GM19324 (cell line): ENCODE measurements around the gene TRIM9.
A peak's percentile ranks its signal among the peaks of the same experiment; 100 is the strongest.
"Not testable (repeated sequence)": the region's sequence is repeated elsewhere in the genome, so short reads cannot be mapped to it uniquely, and the experiment has no call there.

Experiments
- ATAC-seq: cut with Tn5 transposase; IDR thresholded peaks from one replicate; pipeline ENCODE4 v1.9.1; 2021; ENCODE audit warnings: mild to moderate bottlenecking, moderate library complexity; ENCODE audit not compliant: unreplicated experiment, low FRiP score

Gene TRIM9

DNA sequence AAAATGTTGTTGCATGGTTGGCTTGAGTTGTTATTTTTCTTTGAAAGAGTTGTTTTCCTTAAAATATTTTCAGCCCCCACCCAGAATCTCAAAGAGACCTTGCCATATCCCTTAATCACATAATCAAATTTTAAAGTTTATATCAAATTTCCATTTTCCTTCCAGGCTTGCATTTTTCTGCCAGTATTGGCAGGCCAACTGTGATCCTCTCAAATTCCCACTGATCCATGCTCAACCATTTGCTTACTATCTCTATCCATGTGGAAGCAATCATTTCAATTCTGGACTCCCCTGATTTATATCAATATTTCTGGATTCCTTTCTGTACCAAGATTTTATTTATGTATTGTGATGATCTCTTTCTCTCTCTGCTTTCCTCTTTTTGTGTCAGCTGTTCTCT, 86.5 kb downstream of the TRIM9 start:
- ATAC-seq, result no peak

DNA sequence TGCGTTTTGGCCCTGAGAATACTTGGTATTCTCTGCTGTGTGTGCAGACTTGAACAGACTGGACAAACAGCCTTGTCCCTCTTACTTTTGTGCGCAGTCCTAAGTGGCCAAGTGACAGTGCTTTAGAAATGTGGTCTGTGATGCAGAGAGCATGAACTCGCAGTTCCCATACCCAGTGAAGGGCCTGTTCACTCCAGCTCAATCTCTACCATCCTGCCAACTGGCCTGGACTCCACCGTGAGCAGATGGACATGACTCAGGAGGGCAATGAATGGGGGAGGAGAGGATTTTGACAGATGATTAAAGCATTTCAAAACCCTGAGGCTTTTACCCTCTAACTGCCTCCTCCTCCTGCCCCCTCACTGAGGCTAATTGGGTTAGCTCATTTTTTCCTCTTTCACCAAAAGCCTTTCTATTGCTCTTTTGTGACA, 88.1 kb downstream of the TRIM9 start:
- no peak for ATAC-seq

DNA sequence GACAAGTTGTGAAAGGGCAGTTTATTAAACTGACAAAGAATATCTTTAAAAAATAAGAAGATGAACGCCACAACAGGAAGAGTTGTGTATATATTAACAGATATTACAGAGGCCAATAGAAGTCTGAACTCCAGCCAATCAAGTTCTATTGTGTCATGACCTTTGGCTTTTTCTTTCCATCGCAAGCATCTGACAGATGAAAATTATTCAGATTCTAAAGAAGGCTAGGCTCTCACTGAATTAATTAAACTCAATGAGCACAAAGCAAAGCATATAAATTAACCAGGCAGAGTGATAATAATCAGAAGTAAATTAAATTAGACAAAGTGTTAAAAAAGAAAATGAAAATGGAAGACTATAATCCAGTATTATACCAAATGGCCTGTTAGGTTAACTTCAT, 88.6 kb downstream of the TRIM9 start:
- ATAC-seq, result no peak

DNA sequence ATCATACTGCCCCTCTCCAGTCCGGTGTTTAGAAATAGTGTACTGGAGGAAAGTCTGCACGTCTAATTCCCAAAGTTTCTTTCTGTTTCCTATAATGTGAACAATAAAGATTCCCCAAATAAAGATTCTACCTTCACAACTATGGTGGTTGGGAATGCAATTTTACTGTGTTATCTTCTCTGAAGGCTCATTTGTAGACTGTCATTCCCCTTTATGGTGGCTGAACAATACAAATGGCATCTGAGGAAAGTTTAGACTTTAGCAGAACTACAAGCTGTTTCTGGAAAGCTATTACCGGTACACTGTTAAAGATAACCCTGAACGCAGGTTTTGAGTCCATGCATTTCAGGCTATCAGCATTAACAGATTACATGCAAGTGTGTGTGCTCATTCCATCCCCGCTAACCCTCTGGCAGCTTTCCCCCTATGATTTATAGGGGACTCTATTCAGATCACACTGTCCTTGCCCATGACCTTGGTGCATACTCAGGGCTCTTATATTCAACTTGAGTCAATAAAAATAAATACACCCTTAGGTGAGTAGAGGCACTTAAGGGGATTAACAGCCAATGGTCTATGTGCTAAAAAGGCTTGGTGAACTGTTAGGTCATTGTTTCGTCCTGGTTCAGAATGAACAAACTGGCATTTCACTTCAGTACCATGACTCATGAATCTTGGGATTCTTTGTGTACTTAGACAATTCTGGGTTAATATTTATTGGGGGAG, 89.9 kb downstream of the TRIM9 start:
- no peak for ATAC-seq

DNA sequence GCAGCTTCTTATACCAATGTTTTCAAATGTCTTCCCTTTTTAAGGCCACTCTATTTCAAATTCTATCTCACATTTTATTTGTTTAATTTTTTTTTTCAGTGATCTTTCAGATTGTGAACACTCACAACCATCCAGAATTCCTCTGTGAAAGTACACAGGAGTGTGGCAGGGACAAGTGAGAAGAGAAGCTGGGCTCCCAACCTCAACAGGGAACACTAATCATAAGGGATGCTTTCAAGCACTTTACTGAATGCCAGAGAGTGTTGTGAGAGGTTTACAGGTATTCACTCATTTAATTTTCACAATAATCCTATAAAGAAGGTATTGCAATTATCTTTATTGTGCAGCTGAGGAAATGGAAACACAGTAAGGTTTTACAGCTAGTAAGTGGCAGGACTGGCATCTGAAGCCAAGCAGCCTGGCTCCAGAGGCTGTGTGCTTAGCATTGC, 90.5 kb downstream of the TRIM9 start:
- no peak for ATAC-seq

DNA sequence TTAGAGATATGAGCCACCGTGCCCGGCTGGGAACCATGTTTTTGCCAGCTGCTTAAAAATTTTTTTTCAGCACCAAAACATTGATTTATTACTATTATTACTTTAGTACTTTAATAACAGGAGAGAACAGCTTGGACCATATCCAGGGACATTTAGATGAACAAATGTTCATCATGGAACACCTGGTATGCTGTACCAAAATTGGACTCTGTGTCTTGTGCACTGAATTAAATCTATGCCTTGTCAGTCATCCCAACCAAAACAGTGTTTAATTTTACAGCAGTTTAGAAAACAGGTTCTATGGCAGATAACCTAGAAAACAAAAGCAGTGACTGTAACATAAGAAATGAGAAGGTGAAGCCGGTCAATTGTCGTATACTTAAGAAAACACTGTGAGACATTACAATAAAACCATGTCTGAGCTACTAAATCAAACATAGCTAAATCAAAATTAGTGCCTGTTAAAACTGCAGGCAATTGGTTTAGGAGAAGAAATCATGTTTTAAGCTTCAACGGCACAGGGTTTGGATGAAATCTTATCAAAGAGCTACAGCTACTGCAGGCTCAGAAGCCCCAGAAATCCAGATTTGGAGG, 92.4 kb downstream of the TRIM9 start:
- ATAC-seq, result no peak

DNA sequence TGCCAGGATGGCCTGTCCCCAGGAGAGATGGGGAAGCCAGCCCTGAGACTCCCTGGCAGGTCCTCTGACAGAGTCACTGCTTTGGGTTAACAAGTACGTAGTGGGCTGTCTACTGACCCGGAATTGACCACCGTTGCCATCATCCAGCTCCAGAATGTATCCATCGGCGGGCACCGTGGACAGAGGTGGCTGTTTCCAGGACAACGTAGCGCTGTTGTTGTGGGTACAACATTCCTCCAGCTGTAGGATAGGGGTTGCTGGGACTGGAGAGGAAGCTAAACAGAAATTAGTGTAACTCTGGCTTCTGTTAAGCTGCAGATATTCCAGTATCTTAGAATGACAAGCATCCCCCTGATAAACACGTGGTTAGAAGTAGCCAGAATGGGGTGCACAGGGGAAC, 94.3 kb downstream of the TRIM9 start:
- ATAC-seq, result no peak

DNA sequence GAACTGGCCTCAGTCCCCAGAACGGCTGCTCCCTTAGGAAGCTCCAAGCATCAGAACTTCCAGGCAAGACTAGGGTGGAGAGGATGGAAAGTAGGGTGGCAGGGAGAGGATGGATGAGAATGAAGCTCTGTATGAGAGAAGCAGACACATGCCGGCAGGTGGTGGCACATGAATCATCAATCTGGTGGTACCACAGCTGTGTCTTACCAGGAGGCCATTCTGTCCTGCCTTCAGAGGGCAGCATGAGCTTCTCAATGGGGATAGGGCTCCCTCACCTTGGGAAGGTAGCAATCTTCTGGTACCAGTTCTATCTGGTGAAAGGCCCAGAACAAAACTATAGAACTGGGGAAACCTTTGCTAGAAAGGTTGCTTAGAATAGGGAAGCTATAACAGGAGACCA, 95.2 kb downstream of the TRIM9 start:
- no peak for ATAC-seq

DNA sequence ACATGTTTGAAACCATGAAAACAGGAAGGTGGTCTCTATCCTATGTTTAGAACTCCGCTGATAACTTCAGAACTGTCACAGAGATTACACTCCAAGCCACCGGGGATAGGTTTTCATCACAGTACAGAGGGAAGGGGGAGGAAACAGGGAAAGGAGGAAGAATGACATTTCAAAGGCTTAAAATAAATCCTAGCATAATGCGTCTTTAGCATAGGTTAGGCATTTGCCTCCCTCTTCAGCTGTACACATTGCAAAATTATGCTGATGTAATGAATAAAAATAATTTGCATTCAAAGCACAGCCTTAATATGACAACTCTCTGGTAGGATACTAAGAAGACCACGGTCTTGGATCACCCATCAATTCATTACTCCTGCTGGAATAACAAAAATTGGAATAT, 96.3 kb downstream of the TRIM9 start:
- ATAC-seq, result no peak

DNA sequence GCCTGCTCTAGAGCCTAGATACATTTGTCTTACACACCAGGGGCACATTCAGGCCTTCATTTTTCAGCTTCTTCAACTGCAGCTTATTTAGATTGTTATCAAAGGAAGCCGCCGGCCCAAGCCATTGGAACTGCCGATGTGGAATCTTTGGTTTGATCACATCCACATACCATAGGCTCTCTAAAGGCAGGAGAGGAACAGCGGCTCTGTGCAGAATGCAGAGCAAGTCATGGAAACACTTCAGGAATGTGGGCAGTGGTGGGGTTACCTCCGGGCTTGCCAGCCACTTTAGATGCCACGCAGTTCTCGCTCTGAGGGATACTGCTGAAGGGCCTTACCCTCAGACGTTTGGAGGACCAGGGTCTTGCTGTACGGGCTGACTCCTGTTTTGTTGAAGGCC, 97.2 kb downstream of the TRIM9 start:
- no peak for ATAC-seq

DNA sequence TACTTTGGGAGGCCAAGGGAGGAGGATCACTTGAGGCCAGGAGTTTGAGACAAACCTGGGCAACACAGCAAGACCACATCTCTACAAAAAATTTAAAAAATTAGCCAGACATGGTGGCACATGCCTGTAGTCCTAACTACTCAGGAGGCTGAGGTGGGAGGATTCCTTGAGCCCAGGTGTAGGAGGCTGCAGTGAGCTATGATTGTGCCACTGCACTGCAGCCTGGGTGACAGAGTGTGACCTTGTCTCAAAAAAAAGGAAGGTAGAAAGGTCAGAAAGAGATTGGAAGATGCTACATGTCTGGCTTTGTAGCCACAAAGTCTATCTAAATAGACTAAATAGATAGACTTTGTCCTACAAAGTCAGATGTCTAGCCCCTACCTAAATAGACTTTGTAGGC, 100.7 kb downstream of the TRIM9 start:
- not testable (repeated sequence) for ATAC-seq

DNA sequence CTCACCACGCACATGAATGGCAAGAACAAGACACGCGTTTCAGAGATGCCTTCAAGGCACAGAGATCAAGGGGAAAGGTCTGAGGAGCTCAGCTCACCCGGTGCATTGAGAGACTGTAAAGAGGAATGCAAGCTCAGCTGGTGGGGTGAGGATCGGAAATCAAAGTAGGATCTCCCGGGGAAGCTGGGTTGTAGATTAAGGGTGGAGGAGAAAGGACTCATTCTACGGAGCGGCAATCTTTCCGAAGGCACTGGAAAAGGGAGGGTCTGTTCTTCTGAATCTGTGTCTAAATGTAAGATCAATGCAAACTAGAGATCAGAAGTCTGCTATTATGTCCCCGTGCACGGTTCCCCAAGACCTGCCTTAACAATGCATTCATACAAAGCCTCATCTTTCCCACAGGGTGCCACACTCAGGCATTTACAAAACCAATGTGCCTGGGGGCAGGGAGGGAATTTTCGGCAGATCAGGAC, 109.0 kb downstream of the TRIM9 start:
- ATAC-seq, result no peak

DNA sequence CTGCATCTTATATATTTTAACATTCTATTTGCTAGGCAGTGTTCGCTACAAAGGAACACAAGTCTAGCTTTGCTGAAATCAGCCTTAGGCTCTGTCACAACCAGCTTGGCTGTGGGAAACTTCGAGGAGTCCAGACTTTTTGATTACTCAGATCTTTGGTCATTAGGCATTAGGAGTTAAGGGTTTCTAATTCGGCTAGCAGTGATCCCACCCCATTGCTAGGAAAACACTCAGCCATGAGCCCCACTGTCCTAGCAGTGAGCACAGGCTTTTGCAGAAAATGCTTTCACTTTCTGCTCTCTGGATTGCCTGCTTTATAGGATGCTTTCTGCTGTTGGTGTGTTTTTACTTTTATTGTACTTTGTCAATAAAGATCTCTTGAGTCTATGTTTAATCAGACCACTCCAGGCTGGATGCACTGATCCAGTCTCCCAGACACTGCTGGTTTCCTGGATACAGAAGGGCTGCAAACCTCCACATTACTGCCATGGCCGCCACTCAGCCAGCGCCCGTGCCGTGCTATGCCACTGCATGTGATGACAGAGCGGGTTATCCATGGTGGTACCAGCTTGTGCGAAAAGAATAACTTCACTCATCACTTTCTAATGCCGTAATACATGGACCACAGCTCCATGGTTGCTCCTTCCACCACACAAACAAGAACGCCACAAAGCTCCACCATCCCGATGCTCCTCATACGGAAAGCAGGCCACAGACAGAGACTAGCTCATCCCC, 109.6 kb downstream of the TRIM9 start:
- no peak for ATAC-seq

DNA sequence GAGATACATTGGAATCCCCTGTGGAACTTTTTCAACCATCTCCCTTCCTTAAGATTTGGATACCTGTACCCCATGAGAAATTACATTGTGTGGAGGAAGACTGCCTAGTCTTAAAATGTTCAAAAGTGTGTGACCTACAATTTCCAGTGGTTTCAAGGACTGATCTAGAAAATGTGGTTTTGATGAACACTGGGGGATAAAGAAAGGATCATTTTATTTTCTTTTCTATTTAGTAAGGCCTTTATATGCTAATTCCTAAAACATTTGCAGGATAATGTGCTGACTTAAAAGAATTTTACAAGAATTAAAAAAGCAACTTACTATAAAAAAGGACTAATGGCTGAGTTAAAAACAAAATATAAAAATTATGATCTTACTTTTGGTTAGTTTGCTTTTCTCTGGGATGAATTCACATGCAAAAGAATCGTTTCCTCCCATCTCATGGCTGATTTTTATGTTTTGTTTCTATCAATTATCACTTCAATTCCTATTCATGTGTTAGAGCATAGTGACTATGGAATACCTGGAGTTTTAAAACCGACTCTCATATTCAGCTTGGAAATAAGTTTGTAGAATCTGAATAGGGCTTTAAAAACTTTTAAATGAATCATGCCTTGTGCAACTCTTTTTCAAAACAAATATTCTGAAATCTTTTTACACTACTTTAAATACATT, 110.7 kb downstream of the TRIM9 start:
- ATAC-seq, result no peak

DNA sequence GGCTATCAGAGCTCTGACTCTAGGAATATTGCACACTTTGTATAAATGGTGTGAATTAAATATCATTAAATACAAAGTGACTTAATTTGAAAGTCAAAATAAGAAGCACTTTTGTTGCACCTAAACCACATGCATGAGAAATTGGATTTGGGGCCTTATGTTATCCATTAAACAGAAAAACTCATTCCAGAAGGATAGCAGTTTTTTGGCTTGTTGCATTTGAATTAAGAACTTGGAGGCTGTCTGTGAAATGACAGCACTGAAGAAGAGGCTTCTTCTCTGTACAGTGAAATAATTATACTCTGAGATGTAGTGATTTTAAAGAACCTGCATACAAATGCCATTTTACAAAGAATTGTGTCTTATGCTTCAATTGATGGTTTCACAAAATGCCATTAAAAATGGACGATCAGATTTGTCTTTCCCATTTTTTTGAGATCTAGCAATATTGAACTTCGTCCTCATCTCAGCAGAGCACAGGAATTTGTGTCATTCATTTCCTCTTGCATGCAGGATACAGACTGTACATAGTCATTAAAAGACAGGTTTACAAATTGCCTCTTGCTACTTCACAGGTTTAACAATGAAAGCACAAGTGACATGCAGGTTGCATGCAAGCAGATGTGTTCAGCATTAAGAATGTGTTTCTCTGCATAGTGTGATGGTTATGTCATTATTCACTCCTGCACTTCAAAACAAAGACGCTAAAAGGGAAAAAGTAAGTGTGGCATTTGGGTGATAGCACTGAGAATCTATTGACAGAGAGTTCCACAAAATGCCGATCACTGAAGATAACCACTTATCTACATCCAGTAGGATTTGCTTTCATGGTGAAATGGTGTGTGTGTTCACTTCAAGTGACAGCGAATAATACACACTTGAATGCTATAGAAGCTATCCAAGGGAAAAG, 114.7 kb downstream of the TRIM9 start:
- no peak for ATAC-seq

DNA sequence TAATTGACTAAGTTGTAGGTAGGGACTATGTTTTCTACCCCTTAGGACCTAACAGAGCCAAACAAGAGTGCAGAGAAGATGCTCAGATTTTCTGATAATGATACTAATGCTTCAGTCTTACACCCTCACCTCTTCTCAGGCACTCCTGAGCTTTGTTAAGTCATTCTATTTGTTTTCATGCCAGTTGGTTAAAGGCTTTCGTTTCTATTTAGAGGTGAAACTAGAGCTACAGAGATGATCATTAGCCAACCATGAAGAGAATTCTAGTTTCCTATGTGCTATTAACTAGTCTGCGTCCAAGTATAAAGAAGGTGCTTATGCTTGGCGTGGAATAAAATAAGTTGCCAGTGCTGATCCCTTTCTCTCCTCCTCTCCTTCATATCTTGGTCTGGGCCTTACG, 116.0 kb downstream of the TRIM9 start:
- peak; percentile 68 for ATAC-seq

DNA sequence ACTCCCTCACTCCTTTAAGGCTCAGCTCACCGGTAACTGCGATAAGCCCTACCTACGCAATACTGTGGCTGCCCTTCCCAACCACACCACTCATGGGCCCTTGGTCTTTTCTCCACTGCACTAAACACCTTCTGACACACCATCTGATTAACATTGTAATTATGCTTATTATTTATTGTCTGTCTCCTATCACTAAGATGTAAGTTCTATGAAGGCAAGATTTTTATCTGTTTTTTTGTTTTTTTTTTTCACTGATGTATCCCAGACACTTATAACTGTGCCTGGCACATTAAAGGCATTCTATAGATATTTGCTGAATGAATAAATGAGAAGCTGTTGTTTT, 116.4 kb downstream of the TRIM9 start:
- no peak for ATAC-seq

DNA sequence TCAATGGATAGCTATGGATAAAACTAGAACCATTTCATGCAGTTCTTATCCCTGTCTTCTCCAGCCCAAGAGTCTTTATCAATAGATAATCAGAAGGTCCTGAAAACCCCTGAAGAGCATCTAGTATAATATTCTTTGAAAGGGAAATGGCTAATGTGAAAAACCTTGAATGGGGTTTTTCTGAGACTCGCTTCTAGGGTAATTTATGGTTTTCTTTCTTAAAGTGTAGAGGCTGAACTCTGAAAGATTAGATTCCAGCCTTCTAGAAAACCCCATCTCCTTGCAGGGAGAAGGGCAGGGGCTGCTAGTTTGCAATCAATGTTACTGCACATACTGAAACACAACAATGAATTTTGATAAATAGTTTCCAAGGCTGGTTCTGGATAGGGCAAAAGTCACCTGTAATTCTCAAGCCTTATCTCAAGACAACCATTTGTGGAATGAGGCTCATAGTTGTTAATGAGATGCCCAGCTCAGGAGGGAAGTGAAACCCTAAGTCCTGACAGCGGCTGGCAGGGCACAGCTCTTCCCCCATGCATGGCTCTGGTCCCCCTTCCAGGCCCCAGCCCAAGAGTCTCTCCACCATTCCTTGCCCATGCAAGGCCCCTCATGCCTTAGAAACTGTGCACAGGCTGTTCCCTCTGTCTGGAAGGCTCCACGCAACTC, 116.9 kb downstream of the TRIM9 start:
- peak; percentile 57 for ATAC-seq

DNA sequence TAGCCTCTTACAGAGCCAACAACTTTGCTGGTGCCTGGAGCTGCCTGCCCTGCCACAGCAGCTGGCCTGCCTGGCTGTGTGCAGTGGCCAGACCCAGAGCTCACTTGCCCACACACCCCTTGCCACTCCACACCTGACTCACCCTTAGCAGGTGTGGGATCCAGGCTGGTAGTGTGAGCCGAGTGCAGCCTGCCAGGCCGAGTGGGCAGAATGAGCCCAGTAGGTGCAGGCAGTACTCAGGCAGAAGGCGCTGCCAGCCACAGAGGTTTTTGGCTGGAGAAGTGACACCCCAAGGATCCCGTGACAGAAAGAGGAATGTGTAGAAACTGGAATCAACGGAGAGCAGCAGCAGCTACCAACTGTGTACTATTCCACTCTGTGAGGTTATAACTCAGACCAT, 120.8 kb downstream of the TRIM9 start:
- no peak for ATAC-seq

DNA sequence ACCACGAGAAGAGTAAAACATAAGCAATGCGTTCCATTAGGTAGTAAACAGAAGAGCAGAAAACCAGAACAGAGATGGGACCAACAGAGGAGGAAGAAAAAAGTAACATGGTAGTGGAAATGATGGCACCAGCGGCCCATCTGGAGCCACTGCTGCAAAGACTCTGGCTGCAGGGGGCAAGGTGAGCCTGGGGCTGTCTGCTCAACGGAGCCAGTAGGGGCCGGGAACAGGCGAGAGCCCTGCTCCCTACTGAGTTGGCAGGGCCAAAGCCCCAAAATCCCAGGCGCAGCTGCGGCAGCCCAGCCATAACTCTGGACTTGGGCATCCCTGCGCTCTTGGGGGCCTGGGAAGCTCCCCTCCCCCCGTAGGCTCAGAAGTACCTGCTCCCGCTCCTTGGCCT, 122.2 kb downstream of the TRIM9 start:
- ATAC-seq, result no peak
